MM.1S (cell line): ENCODE results near the gene ENPP3.

Experiments used
- CTCF ChIP-seq: fragments of 300-600 bp; sonication (generic); IDR thresholded peaks from 2 replicates; pipeline ENCODE4 v1.5.1; 2016; ENCODE audit warnings: antibody characterized with exemption, low read length, mixed read lengths
- EZH2 ChIP-seq: fragments of 300-600 bp; sonication (generic); optimal IDR thresholded peaks from 2 replicates; pipeline ENCODE3; 2017; ENCODE audit warnings: low read depth, mild to moderate bottlenecking, antibody characterized with exemption, low read length, mixed read lengths
- EZH2phosphoT487 ChIP-seq: fragments of 300-600 bp; sonication (generic); IDR thresholded peaks from 2 replicates; pipeline ENCODE4 v1.6.1; 2018; ENCODE audit warnings: antibody characterized with exemption, low read length

GRCh38 chr6:131597446-131597845 lies 39.7 kb upstream of the ENPP3 start:
- TF ChIP-seq CTCF (no peak), EZH2phosphoT487 (no peak), EZH2 (no peak)
